Thoracic aorta (tissue), 2 donors: Measurements from ENCODE around the gene ERC1. TPM values are rescaled to one million over a fixed set of nuclear protein-coding genes. Genes with fewer than 3 reads are reported as not detected.

Experiments
- ATAC-seq: fragments of 150-250 bp; one replicate; pipeline ENCODE4 v1.8.0; 2017; ENCODE audit warnings: low read depth; ENCODE audit not compliant: insufficient number of reproducible peaks, low FRiP score
- DNase-seq: peaks from one replicate; pipeline ENCODE4 v3.0.0-alpha.2; 2020; ENCODE audit warnings: low spot score
- H3K27ac ChIP-seq, 2 donors: fragments of 200-600 bp; sonication (generic); 1 replicate in 1 of 2; 2 replicates in 1 of 2; pipeline ENCODE4 v1.5.1; 2016; ENCODE audit warnings: mild to moderate bottlenecking in 2 of 2, moderate library complexity in 2 of 2
- H3K27me3 ChIP-seq: fragments of 200-600 bp; sonication (generic); replicated peaks from 2 replicates; pipeline ENCODE4 v1.6.0; 2016; ENCODE audit warnings: mild to moderate bottlenecking; ENCODE audit not compliant: insufficient read depth
- H3K36me3 ChIP-seq: fragments of 200-600 bp; sonication (generic); one replicate; pipeline ENCODE4 v1.5.1; 2016
- H3K4me1 ChIP-seq, 2 donors: fragments of 200-600 bp; sonication (generic); 1 replicate in 1 of 2; 2 replicates in 1 of 2; pipeline versions ENCODE4 v1.5.1 to v1.6.0; 2016; ENCODE audit warnings: low read depth in 2 of 2, mild to moderate bottlenecking in 1 of 2; ENCODE audit not compliant: control insufficient read depth in 1 of 2
- H3K4me3 ChIP-seq: fragments of 200-600 bp; sonication (generic); 2 replicates; pipeline ENCODE4 v1.5.1; 2016; ENCODE audit warnings: mild to moderate bottlenecking
- H3K9me3 ChIP-seq: fragments of 200-600 bp; sonication (generic); 2 replicates; pipeline ENCODE4 v1.5.1; 2016
- total RNA-seq, 2 donors: library from RNA; depleted of rRNA; stranded (reverse); fragments of >200 nt; gene quantifications; one replicate each; pipeline versions ENCODE4 v1.1.0 to v1.2.3, GENCODE V29; 2016
- TF ChIP-seq, protein P1 (sequence below): fragments of 200-600 bp; sonication (generic); IDR thresholded peaks from one replicate; pipeline ENCODE4 v1.5.1; 2019; ENCODE audit warnings: antibody characterized with exemption

ERC1 gene
- total RNA-seq, 2 donors from 2014 or later = 45.8 to 80.0 TPM

DNA sequence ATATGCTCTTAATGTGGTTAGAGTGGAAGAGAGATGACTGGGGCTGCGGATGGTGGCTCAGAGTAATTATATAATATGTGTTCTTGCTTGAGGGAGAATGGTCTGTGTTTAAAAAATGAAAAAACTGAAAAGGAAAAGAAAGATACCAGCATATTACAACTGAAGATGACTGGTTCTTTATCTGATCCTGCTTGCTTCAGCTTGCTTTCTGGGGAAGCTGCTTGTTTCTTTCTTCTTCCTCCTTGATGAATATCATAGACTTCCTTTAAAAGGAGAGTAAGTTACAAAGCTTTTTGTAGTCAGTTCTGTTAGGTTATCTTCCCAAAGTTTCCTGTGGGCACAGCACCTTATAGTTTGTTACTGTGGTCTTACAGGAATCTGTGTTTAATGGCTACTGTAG lies 210.9 kb downstream of the ERC1 start:
- DNase-seq (no peak), ATAC-seq (no peak)
- no peaks in the 10 kb centered on the region for H3K9me3 ChIP-seq
- peaks cover 16 to 39% of the 10 kb centered on the region in 2 donors for H3K4me1 ChIP-seq
- TF ChIP-seq, protein P1, sequence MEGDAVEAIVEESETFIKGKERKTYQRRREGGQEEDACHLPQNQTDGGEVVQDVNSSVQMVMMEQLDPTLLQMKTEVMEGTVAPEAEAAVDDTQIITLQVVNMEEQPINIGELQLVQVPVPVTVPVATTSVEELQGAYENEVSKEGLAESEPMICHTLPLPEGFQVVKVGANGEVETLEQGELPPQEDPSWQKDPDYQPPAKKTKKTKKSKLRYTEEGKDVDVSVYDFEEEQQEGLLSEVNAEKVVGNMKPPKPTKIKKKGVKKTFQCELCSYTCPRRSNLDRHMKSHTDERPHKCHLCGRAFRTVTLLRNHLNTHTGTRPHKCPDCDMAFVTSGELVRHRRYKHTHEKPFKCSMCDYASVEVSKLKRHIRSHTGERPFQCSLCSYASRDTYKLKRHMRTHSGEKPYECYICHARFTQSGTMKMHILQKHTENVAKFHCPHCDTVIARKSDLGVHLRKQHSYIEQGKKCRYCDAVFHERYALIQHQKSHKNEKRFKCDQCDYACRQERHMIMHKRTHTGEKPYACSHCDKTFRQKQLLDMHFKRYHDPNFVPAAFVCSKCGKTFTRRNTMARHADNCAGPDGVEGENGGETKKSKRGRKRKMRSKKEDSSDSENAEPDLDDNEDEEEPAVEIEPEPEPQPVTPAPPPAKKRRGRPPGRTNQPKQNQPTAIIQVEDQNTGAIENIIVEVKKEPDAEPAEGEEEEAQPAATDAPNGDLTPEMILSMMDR = no peak
- peaks cover 6% of the 10 kb centered on the region for H3K36me3 ChIP-seq
- no peak overlapping the region for H3K4me3 ChIP-seq
- H3K27ac ChIP-seq = no peak overlapping the region
- no peaks in the 10 kb centered on the region for H3K27me3 ChIP-seq

DNA sequence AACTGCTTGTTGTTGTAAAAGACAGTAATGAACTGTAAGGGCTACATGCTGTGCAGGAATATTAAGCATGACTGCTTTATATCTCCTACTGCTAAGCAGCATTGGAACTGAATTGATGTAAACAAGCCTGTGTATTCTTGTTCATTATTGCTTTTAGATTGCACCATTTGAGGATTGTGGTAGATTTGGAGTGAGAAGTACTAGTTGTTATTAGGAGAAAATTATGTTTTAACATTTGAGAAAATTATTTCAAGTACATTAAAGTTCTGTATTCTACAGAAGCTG lies 212.7 kb downstream of the ERC1 start:
- Histone ChIP-seq H3K36me3 (no peaks in the 10 kb centered on the region), H3K27ac (no peak overlapping the region), H3K27me3 (no peaks in the 10 kb centered on the region), H3K4me1 (peaks cover 16 to 39% of the 10 kb centered on the region in 2 donors), H3K4me3 (no peak overlapping the region), H3K9me3 (no peaks in the 10 kb centered on the region)
- TF ChIP-seq, protein P1 = no peak
- ATAC-seq (no peak), DNase-seq (no peak)

DNA sequence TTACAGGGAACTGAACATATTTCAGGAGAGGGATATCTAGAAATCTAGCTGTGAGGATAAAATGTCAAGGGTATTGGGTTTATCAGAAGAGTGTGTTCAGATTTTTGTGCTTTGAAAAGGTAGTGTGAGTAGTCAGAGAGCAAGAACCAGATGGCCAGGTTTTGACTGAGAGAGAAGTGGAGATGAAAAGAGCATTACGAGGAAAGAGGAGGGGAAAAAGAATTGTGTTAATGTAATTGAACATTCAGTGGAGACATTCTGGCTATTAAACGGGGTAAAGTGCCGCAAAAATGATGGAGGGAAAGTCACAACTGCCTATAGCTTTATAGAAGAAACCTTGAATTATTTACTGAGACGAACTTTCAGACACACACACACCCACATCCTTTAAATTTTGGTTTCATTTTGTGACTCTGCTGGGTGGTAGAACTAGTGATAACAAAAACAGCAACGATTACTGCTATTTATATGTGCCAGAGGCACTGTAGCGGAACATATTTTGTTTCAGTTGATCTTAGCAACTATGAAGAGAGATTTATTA lies 213.6 kb downstream of the ERC1 start:
- DNase-seq (no peak), ATAC-seq (no peak)
- H3K27ac ChIP-seq = peak overlapping the region in 1 of 2 donors; percentile 22
- peaks cover 16 to 36% of the 10 kb centered on the region in 2 donors for H3K4me1 ChIP-seq
- H3K9me3 ChIP-seq = no peaks in the 10 kb centered on the region
- H3K4me3 ChIP-seq = peak overlapping the region; percentile 72
- no peaks in the 10 kb centered on the region for H3K27me3 ChIP-seq
- TF ChIP-seq, protein P1 = no peak
- H3K36me3 ChIP-seq = no peaks in the 10 kb centered on the region

DNA sequence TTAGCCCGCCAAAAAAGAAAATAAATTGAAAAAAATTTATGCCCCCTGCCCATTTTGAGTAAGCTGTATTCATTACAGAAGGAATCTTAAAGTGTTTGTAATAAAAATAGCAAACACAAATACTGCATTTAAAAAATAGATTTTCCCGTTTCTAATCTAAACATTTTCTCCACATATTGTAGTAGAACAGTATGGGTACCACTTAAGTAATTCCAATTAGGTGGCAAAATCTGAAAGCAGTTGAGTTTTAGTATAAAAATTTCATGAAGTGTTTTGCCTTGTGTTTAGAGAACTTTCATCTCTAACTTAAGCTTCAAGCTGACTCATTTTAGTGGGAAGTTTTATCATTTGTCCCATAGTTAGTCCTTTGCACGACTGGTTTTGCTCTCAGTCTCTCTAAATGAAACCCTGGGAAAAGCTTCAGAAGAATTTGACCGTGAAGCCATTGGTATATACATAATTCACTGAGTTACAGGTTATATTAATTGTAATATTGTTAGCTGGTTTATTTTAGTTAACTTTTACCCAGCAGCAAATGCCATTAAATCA lies 214.6 kb downstream of the ERC1 start:
- H3K9me3 ChIP-seq = no peaks in the 10 kb centered on the region
- peak overlapping the region in 1 of 2 donors; percentile 2 for H3K27ac ChIP-seq
- H3K27me3 ChIP-seq = no peaks in the 10 kb centered on the region
- H3K4me3 ChIP-seq = no peak overlapping the region
- DNase-seq = no peak
- no peak for ATAC-seq
- no peaks in the 10 kb centered on the region for H3K36me3 ChIP-seq
- TF ChIP-seq, protein P1 = no peak
- H3K4me1 ChIP-seq = peaks cover 16 to 29% of the 10 kb centered on the region in 2 donors

DNA sequence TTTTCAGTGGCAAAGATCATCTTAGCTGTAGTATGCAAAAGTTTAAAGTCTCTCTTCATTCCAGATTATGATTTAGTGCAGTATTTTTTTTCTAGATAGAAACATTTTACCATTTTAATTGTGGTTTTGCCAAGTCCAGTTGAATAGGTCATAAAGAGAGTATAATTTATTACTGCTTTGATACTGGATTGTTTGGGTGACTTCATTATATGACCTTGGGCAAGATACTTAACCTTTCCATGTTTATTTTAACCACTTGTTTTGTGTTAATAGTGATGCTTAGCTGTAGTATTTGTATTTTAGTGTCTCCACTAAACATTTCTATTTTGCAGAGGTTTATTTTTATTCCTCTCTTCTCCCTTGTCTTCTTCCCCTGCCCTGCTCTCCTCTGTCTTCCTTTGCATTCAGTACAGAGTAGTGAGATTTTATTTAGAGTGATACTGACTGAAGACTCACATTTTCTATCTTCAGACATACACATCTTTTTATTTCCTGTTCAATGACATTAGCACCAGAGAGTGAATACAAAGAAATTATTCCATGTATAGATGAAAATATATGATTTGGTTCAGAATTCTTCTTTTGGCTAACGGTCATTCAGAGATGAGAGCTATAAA lies 215.2 kb downstream of the ERC1 start:
- no peaks in the 10 kb centered on the region for H3K9me3 ChIP-seq
- TF ChIP-seq, protein P1 = no peak
- peaks cover 16 to 29% of the 10 kb centered on the region in 2 donors for H3K4me1 ChIP-seq
- H3K27me3 ChIP-seq = no peaks in the 10 kb centered on the region
- DNase-seq (no peak), ATAC-seq (peak; percentile 32)
- H3K4me3 ChIP-seq = no peak overlapping the region
- peak overlapping the region in 1 of 2 donors; percentile 2 for H3K27ac ChIP-seq
- H3K36me3 ChIP-seq = no peaks in the 10 kb centered on the region
